A549 (cell line): ENCODE results near the gene CTNNBL1. TPM values are rescaled to one million over a fixed set of nuclear protein-coding genes. Genes with fewer than 3 reads are reported as not detected.
A peak's percentile ranks its signal among the peaks of the same experiment; 100 is the strongest.

Source experiments
- ATAC-seq, 2 experiments: fragments of 200-7000 bp in 1 of 2; fragments of >200 bp in 1 of 2; cut with Nextera tagmentation in 1 of 2; cut with Tn5 transposase in 1 of 2; 3 replicates each; pipeline versions ENCODE4 v1.8.0 to v1.9.1; 2018 to 2020; ENCODE audit warnings: mild to moderate bottlenecking in 1 of 2, moderate library complexity in 1 of 2
- CTCF ChIA-PET: fragments of 300-600 bp; sonication (Branson Sonifier 250); formaldehyde crosslinking; extraction: SDS; loops from one replicate; lab custom pipeline; 2021; ENCODE audit warnings: antibody characterized with exemption, inconsistent platforms; lab: Yijun Ruan, JAX
- POLR2A ChIA-PET: fragments of 350-600 bp; formaldehyde crosslinking; extraction: SDS; loops from one replicate; lab custom pipeline; 2021; ENCODE audit warnings: antibody characterized with exemption, inconsistent platforms; lab: Yijun Ruan, JAX
- DNase-seq, 2 experiments: peaks; one replicate each; pipeline versions ENCODE4 v3.0.0 to v3.0.0-alpha.2; 2011 to 2016; ENCODE audit warnings: low read depth in 1 of 2, low spot score in 1 of 2
- FAIRE-seq: peaks from 2 replicates; lab custom pipeline; 2011; peaks lifted over from hg19 to GRCh38; lab: Jason Lieb, UNC
- H3K27ac ChIP-seq, 2 experiments: fragments of >200 bp; sonication (Bioruptor Twin); formaldehyde crosslinking; 3 replicates each; pipeline ENCODE4 v1.5.1; 2016 to 2017
- H3K4me1 ChIP-seq: fragments of >200 bp; sonication (Bioruptor Twin); formaldehyde crosslinking; 3 replicates; pipeline ENCODE4 v1.6.1; 2016
- H3K4me2 ChIP-seq: fragments of >200 bp; sonication (Bioruptor Twin); formaldehyde crosslinking; 3 replicates; pipeline ENCODE4 v1.6.1; 2016
- H3K4me3 ChIP-seq: fragments of >200 bp; sonication (Bioruptor Twin); formaldehyde crosslinking; 3 replicates; pipeline ENCODE4 v1.5.1; 2016
- H3K9me3 ChIP-seq: fragments of >200 bp; sonication (Bioruptor Twin); formaldehyde crosslinking; 3 replicates; pipeline ENCODE4 v1.6.1; 2016
- ATOH8 ChIP-seq: fragments of 250-450 bp; sonication (Bioruptor Pico); IDR thresholded peaks from 2 replicates; pipeline ENCODE4 v1.5.0; 2020; ENCODE audit warnings: low read depth, mild to moderate bottlenecking, moderate library complexity
- BHLHE40 ChIP-seq: IDR thresholded peaks from 2 replicates; pipeline ENCODE4 v1.6.1; 2012; ENCODE audit warnings: low read depth, low read length, inconsistent platforms
- CHD2 ChIP-seq: fragments of 150-350 bp; IDR thresholded peaks from 2 replicates; pipeline ENCODE4 v1.6.1; 2014; ENCODE audit warnings: low read length; ENCODE audit not compliant: partially characterized antibody
- EHF ChIP-seq: fragments of 250-450 bp; sonication (Bioruptor Pico); IDR thresholded peaks from 2 replicates; pipeline ENCODE4 v1.5.0; 2020; ENCODE audit warnings: mild to moderate bottlenecking
- ELK1 ChIP-seq: fragments of 150-350 bp; IDR thresholded peaks from 2 replicates; pipeline ENCODE4 v1.6.1; 2014; ENCODE audit warnings: low read depth, mild to moderate bottlenecking, low read length
- ESRRA ChIP-seq: fragments of 150-350 bp; IDR thresholded peaks from 2 replicates; pipeline ENCODE4 v1.6.1; 2014; ENCODE audit warnings: mild to moderate bottlenecking, low read length, borderline replicate concordance
- FOSL2 ChIP-seq, 2 experiments: fragments of 450-650 bp in 1 of 2; fragments of >200 bp in 1 of 2; sonication (Bioruptor Twin) in 1 of 2; formaldehyde crosslinking; IDR thresholded peaks; 2 replicates each; pipeline versions ENCODE4 v1.5.0 to v1.6.1; 2016 to 2020; ENCODE audit warnings: mild to moderate bottlenecking in 1 of 2, moderate library complexity in 1 of 2
- FOXS1 ChIP-seq: fragments of 250-450 bp; sonication (Bioruptor Pico); IDR thresholded peaks from 2 replicates; pipeline ENCODE4 v1.5.0; 2020; ENCODE audit warnings: mild to moderate bottlenecking, moderate library complexity
- HES2 ChIP-seq: fragments of >200 bp; sonication (Bioruptor Twin); formaldehyde crosslinking; IDR thresholded peaks from 2 replicates; pipeline ENCODE4 v1.6.1; 2016
- HEYL ChIP-seq: fragments of 250-450 bp; sonication (Bioruptor Pico); IDR thresholded peaks from 2 replicates; pipeline ENCODE4 v1.8.0; 2021; ENCODE audit warnings: mild to moderate bottlenecking, moderate library complexity
- HOXB5 ChIP-seq: fragments of 250-450 bp; sonication (Bioruptor Pico); IDR thresholded peaks from 2 replicates; pipeline ENCODE4 v1.5.0; 2020; ENCODE audit warnings: mild to moderate bottlenecking, moderate library complexity
- JUN ChIP-seq, 2 experiments: fragments of >200 bp; sonication (Bioruptor Twin); formaldehyde crosslinking; IDR thresholded peaks; 2 replicates in 1 of 2; 3 replicates in 1 of 2; pipeline ENCODE4 v1.6.1; 2016 to 2017
- JUNB ChIP-seq: fragments of >200 bp; sonication (Bioruptor Twin); formaldehyde crosslinking; IDR thresholded peaks from 2 replicates; pipeline ENCODE4 v1.6.1; 2016
- MAFK ChIP-seq: fragments of 450-650 bp; IDR thresholded peaks from 2 replicates; pipeline ENCODE4 v1.6.1; 2014; ENCODE audit not compliant: partially characterized antibody
- NFE2L2 ChIP-seq: fragments of 150-350 bp; conservative IDR thresholded peaks from 2 replicates; pipeline ENCODE4 v1.6.1; 2014; ENCODE audit warnings: low read length
- PBX3 ChIP-seq: IDR thresholded peaks from 2 replicates; pipeline ENCODE4 v1.6.1; 2012
- RARB ChIP-seq: fragments of 250-450 bp; sonication (Bioruptor Pico); IDR thresholded peaks from 2 replicates; pipeline ENCODE4 v1.8.0; 2021; ENCODE audit warnings: mild to moderate bottlenecking, moderate library complexity
- RCOR1 ChIP-seq: fragments of 150-350 bp; IDR thresholded peaks from 2 replicates; pipeline ENCODE4 v1.6.1; 2014; ENCODE audit warnings: antibody characterized with exemption, low read length, low read depth
- REST ChIP-seq: fragments of 200-600 bp; sonication (generic); IDR thresholded peaks from 2 replicates; pipeline ENCODE4 v1.6.1; 2016; ENCODE audit warnings: antibody characterized with exemption, mild to moderate bottlenecking, moderate library complexity
- RFX5 ChIP-seq: fragments of 450-650 bp; IDR thresholded peaks from 2 replicates; pipeline ENCODE4 v1.7.1; 2014; ENCODE audit warnings: antibody characterized with exemption, mild to moderate bottlenecking, moderate library complexity
- RNF2 ChIP-seq: fragments of 200-600 bp; sonication (generic); IDR thresholded peaks from 2 replicates; pipeline ENCODE4 v1.6.1; 2016; ENCODE audit warnings: low read depth, mild to moderate bottlenecking, antibody characterized with exemption, moderate library complexity, borderline replicate concordance
- SREBF2 ChIP-seq: fragments of 450-650 bp; IDR thresholded peaks from 2 replicates; pipeline ENCODE4 v1.6.1; 2014; ENCODE audit warnings: mild to moderate bottlenecking, moderate library complexity
- USF2 ChIP-seq: fragments of 450-650 bp; IDR thresholded peaks from 2 replicates; pipeline ENCODE4 v1.6.1; 2014; ENCODE audit warnings: antibody characterized with exemption
- ZNF302 ChIP-seq: fragments of 250-450 bp; sonication (Bioruptor Pico); IDR thresholded peaks from 2 replicates; pipeline ENCODE4 v1.9.0; 2021; ENCODE audit warnings: inconsistent platforms, mild to moderate bottlenecking, moderate library complexity
- WGBS: methylation state at CpG from one replicate; pipeline ENCODE4 v1.1.6; 2017; ENCODE audit errors: missing lambda C conversion rate; 5-methylcytosine and 5-hydroxymethylcytosine counted together
- polyA plus RNA-seq, 4 experiments: library from polyadenylated mRNA; depleted of rRNA in 3 of 4; stranded (reverse); fragments of >200 nt; fragmentation: RNase III in 1 of 4; extraction: RNeasy Plus Mini Kit Qiagen cat#74134 plus additional on column Dnase treatment in 1 of 4; gene quantifications; 2 replicates in 3 of 4; 3 replicates in 1 of 4; pipeline ENCODE4 v1.2.3, GENCODE V29; 2011 to 2017

CTNNBL1 gene
- polyA plus RNA-seq, 2 of the 4 experiments (the other 2 are of a cell fraction) = 41.0 to 59.9 TPM

- POLR2A ChIA-PET = no interaction called here
- no peak for TF ChIP-seq RFX5
- TF ChIP-seq HEYL (CRISPR knock-in tag) = no peak
- TF ChIP-seq REST = no peak
- no peak for TF ChIP-seq FOXS1 (CRISPR knock-in tag)
- TF ChIP-seq MAFK = no peak
- TF ChIP-seq, all 56 proteins: peak for 0
- DNase-seq (no peak), FAIRE-seq (no peak), ATAC-seq (no peak)
- Histone ChIP-seq H3K27ac (no peak overlapping the region), H3K9me3 (no peaks in the 10 kb centered on the region), H3K4me2 (no peak overlapping the region), H3K4me1 (no peaks in the 10 kb centered on the region), H3K4me3 (no peak overlapping the region)
- 86% methylated on average over 10 of the region's 10 CpGs for WGBS
- CTCF ChIA-PET = interaction anchor here (1.0 kb wide), 1 partner anchor 9 kb away, joined by 5 read pairs; no protein-coding TSS in a partner anchor
These were observed 151.4 kb downstream of the CTNNBL1 start for GRCh38 chr20:37845241-37845681.

GRCh38 chr20:37845878-37846277, 152.0 kb downstream of the CTNNBL1 start:
- FAIRE-seq = no peak
- TF ChIP-seq ESRRA (no peak), JUNB (no peak), SREBF2 (no peak), BHLHE40 (no peak), ZNF302 (no peak), HES2 (no peak), PBX3 (no peak), HOXB5 (CRISPR knock-in tag) (no peak), EHF (CRISPR knock-in tag) (no peak)
- TF ChIP-seq, all 56 proteins: peak for 0
- 92% methylated on average over 5 of the region's 5 CpGs for WGBS
- ChIA-PET CTCF (no interaction called here), POLR2A (no interaction called here)
- H3K9me3 ChIP-seq = no peaks in the 10 kb centered on the region
- ATAC-seq (no peak), DNase-seq (no peak)
- no peak overlapping the region for H3K4me3 ChIP-seq
- no peak overlapping the region for H3K4me2 ChIP-seq
- H3K27ac ChIP-seq = no peak overlapping the region
- no peaks in the 10 kb centered on the region for H3K4me1 ChIP-seq

GRCh38 chr20:37846573-37846972, 152.7 kb downstream of the CTNNBL1 start:
- no peak overlapping the region for H3K27ac ChIP-seq
- ATAC-seq (no peak), DNase-seq (no peak), FAIRE-seq (no peak)
- TF ChIP-seq CHD2 = no peak
- POLR2A ChIA-PET = no interaction called here
- no peak overlapping the region for H3K4me2 ChIP-seq
- H3K4me1 ChIP-seq = no peaks in the 10 kb centered on the region
- H3K4me3 ChIP-seq = no peak overlapping the region
- H3K9me3 ChIP-seq = no peaks in the 10 kb centered on the region
- WGBS = 85% methylated on average over 4 of the region's 4 CpGs
- CTCF ChIA-PET = no interaction called here

- H3K4me3 ChIP-seq = no peak overlapping the region
- ATAC-seq (0 out of 6 replicates have a peak, but pooled peaks of 1 of the 2 experiments have one; percentile 22), DNase-seq (no peak), FAIRE-seq (no peak)
- no peaks in the 10 kb centered on the region for H3K9me3 ChIP-seq
- no peaks in the 10 kb centered on the region for H3K4me1 ChIP-seq
- WGBS = 74% methylated on average over 5 of the region's 5 CpGs
- POLR2A ChIA-PET = no interaction called here
- no peak overlapping the region for H3K4me2 ChIP-seq
- H3K27ac ChIP-seq = no peak overlapping the region
- CTCF ChIA-PET = interaction anchor here (1.0 to 1.4 kb wide), 2 partner anchors 10 to 144 kb away, joined by 3 read pairs; no protein-coding TSS in a partner anchor
- TF ChIP-seq FOSL2 (IDR thresholded peaks at IDR 0.05) (no peak), FOSL2 (CRISPR knock-in tag; IDR thresholded peaks at IDR 0.05) (no peak), RARB (CRISPR knock-in tag) (no peak), JUN (IDR thresholded peaks at IDR 0.05) (no peak), RNF2 (no peak), USF2 (no peak), ELK1 (no peak), NFE2L2 (no peak), RCOR1 (no peak), JUNB (no peak), FOXS1 (CRISPR knock-in tag) (no peak), ATOH8 (CRISPR knock-in tag) (no peak)
These were observed 154.9 kb downstream of the CTNNBL1 start for GRCh38 chr20:37848706-37849105.
